ENCODE data around the gene CDH16.
"Not testable (repeated sequence)": the region's sequence is repeated elsewhere in the genome, so short reads cannot be mapped to it uniquely, and the experiment has no call there.

Gene CDH16, protein sequence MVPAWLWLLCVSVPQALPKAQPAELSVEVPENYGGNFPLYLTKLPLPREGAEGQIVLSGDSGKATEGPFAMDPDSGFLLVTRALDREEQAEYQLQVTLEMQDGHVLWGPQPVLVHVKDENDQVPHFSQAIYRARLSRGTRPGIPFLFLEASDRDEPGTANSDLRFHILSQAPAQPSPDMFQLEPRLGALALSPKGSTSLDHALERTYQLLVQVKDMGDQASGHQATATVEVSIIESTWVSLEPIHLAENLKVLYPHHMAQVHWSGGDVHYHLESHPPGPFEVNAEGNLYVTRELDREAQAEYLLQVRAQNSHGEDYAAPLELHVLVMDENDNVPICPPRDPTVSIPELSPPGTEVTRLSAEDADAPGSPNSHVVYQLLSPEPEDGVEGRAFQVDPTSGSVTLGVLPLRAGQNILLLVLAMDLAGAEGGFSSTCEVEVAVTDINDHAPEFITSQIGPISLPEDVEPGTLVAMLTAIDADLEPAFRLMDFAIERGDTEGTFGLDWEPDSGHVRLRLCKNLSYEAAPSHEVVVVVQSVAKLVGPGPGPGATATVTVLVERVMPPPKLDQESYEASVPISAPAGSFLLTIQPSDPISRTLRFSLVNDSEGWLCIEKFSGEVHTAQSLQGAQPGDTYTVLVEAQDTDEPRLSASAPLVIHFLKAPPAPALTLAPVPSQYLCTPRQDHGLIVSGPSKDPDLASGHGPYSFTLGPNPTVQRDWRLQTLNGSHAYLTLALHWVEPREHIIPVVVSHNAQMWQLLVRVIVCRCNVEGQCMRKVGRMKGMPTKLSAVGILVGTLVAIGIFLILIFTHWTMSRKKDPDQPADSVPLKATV

DNA sequence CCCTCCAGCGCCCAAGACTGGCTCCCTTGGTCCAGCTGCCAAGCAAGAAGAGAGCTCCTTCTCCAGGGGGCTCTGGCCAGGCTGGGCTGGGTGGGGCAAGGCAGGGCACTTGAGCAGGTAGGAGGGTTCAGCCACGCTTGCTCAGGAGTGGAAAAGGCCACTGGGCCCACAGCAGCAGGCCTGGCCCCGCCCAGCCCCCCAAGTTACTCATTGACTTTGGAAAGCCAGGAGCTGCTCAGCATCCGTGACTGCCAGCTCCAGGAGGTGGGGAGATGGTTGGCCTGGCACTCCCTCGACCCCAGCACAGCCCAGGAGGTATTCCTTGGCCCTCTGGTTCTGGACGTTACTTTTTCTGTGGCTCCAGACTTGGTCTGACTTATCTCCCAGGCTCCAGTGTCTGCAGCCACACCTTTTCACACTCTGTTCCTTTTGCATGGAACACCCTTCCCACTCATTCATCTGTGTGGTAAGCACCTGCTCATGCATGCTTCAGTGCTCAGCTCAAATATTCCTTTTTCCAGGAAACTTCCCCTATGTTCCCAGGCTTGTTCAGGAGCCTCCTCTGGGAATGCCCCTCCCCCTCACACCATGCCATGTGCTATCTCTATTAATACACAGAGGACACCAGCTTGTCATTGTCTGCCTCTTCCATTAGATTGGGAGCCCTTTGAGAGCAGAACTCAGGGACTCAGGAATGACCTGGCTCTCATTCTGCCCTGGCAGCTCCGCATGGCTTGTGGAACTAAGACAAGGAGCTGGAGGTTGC is at the start of gene CDH16:
CDH16 (minus strand) TSS at position 83 of the 766 bp plus-strand sequence. CDS start 820 bp downstream, outside the sequence.
- no peak for DNase-seq

DNA sequence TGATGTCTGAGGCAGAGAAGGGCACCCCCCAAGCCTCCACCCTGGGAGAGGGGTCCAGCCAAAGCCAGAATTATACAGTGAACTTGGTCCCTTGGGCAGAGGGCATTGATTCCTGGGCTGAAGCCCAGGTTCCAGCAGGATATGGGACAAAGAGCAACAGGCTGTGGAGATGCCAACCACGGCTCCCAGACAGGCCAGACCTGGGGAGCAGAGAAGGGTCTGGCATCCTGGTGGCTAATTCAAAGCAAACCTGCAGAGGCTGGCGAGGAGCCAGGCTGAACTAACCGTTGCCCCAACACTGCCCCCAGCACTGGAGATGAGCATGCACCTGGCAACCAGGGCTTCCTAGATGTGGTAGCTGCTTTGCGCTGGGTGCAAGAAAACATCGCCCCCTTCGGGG is 45.4 kb upstream of the CDH16 start:
- DNase-seq: no peak

DNA sequence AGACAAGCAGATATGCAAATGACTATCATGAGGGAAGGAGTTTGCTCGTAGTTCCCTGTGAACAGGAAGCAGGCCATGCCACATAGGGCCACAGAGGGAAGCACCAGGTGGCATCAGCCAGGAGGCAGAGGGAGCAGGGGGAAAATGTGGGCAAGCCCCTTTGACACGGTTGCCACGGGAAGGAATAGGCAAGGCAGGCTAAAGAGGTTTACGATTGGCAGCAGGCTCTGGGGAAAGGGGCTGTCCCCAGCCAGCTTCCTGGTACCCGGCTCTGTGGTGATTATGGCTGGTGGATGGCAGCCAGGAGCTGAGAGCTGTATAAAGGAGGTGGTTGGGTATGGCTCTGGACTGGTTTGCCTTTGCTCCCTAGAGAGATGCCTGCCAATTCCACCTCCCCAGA is 43.2 kb upstream of the CDH16 start:
- DNase-seq: no peak

DNA sequence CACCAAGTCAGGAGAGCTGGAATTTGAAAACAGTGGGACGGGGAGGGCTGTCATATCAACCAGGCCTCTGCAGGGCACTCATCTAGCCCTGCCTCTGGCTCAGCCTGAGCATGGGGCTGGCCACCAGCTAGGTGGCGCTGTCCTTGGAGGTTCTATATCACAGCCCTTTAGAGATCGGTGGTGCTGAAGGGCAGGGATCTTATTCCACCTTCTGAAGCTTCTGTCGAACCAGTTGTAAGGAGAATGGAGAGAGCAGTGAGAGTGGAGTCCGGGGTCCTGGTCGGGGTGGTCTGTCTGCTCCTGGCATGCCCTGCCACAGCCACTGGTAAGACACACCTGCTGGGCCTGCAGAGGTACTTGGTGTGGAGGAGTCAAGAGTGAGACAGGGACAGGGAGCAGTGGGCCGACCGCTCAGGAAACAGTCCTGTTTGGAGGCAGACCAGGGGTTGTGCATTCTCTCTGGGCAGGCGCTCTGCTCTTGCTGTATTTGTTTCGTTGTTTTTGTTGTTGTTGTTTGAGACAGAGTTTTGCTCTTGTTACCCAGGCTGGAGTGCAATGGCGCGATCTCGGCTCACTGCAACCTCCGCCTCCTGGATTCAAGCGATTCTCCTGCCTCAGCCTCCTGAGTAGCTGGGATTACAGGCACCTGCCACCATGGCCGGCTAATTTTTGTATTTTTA is 42.5 kb upstream of the CDH16 start, which contains the start of gene CES3:
CES3 (plus strand) TSS at position 202 of the 680 bp plus-strand sequence; CDS start at position 244, 42 bp downstream.
- peak; percentile 17 to 50 for DNase-seq

DNA sequence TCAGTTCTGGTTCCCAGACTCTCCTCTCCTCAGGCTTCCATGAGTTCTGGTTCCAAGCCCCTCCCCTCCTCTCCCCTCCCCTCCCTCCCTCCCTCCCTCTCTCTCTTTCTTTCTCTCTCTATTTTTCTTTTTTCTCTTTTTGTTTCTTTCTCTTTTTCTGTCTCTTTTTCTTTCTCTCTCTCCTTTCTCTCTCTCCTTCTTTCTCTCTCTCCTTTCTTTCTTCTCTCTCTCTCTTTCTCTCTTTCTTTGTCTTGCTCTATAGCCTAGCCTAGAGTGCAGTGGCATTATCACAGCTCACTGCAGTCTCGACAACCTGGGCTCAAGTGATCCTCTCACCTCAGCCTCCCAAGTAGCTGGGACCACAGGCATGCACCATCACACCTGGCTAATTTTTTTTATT is 41.6 kb upstream of the CDH16 start:
- no peak for DNase-seq

DNA sequence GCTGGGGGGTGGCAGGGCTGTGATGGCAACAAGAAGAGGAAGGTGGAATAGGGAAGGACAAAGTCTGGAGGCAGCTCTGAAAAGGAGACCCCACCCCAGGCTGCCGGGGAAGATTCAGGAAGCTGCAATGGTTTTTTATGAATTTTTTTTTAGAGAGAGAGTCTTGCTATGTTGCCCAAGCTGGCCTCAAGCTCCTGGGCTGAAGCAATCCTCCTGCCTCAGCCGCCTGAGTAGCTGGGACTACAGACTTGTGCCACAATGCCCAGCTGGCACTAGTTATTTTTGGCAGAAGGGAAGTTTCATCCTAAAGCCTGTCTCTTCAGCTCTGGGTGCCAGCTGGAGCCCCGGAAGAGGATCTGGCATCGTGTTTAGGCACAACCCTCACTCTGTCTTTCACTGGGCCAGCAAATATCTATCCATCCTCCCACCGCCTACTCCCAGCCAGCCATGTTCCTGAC is 41.0 kb upstream of the CDH16 start:
- no peak for DNase-seq

DNA sequence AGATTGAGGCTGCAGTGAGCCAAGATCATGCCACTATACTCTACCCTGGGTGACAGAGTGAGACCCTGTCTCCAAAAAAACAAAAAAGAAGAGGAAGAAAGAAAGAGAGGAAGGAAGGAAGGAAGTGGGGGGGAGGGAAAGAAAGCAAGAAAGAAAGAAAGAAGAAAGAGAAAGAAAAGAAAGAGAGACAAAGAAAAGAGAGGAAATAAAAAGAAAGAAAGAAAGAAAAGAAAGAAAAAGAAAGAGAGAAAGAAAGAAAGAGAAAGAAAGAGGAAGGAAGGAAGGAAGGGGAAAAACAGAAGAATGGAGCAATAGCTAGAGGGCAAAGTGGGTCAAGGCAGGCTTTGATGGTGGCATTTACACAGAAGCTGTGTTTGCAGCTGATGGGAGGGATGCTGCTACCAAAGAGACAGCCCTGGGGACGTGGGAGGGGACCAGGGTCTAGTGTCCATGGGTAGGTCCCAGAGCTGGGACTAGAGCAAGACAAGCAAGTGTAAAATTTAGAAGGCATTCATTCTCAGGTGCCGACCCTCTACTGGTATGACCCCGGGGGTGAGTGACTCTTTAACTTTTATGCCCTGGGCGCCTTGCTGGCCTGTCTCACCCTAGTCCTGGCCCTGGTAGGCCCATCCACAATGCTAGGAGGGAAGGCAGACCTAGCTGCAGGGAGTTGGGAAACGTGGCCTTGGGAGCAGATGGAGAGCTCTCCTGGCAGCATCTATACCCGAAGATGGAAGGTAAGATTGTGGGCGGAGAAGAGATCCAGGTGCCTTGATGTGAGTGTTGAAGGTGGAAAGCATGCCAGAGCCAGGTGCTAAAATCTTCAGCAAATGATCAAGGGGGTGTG is 40.4 kb upstream of the CDH16 start:
- DNase-seq: no peak

DNA sequence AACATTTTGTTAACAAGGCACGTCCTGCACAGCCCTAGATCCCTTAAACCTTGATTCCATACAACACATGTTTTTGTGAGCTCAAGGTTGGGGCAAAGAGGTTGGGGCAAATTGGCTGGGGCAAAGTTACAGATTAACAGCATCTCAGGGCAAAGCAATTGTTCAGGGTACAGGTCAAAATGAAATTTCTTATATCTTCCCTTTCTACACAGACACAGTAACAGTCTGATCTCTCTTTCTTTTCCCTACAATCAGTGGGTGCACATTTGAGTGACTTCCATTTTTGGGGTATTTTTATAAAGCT is 37.4 kb upstream of the CDH16 start:
- not testable (repeated sequence) for DNase-seq

DNA sequence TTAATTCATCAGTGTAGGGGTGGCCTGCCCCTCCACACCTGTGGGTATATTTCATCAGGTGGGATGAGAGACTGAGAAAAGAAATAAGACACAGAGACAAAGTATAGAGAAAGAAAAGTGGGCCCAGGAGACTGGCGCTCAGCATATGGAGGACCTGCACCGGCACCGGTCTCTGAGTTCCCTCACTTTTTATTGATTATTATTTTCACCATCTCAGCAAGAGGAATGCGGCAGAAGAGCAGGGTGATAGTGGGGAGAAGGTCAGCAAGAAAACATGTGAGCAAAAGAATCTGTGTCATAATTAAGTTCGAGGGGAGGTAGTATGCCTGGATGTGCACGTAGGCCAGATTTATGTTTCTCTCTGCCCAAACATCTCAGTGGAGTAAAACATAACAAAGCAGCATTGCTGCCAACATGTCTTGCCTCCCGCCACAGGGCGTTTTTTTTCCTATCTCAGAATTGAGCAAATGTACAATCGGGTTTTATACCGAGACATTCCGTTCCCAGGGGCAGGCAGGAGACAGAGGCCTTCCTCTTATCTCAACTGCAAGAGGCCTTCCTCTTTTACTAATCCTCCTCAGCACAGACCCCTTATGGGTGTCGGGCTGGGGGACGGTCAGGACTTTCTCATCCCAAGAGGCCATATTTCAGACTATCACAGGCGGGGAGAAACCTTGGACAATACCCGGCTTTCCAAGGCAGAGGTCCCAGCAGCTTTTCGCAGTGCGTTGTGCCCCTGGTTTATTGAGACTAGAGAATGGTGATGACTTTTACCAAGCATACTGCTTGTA is 36.9 kb upstream of the CDH16 start:
- not testable (repeated sequence) for DNase-seq

DNA sequence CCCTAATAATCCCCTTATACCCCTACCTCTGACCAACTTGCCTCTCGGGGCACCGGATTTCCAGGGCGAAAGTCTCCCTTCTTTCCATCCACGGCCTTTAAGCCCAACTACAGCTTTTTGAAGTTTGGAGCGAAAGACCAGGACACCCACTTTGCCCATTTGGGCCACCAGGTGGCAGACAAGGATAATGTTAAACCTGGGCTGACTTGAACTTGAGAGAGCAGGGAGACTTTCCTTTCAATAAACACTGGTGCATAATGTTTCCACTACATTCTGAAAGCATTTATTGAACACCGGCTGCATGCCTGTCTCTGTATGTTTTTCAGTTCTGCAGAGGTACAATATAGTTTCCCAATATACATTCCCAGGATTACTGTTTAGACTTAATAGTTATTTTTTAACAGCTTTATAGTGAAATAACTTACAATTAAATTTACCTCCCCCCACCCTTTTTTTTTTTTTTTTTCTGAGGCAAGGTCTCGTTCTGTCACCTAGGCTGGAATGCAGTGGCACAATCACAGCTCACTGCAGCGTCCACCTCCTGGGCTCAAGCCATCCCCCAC is 35.5 kb upstream of the CDH16 start:
- peak; percentile 5 to 47 for DNase-seq

DNA sequence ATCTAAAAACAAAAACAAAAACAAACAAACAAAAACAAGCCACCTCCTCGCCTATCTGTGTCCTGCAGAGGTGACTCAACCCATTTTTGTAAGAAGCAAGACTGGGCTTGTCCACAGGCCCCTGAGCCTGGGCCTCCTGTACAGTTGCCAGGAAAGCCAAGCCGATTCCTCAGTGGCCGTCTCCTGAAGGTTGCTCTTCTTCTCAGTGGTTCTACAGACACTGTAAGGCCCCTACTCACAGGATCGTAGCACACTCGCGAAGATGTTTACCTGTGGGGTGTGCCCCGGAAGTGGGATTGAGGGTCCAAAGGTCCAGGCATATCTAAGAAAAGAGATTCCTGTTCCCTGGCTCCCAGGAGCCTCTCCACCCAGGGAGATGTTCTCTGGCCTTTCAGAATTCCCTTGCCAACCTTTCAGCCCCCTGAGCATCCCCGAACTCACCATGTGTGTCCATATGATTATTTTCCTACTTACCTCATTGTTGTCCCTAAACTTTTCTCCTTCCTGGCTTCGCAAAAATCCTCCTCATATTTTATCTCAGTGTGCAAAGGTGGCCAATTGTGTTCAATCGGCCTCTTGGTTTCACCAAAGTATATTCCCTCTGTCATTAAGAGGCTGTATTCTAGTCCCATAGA is 34.9 kb upstream of the CDH16 start:
- no peak for DNase-seq

DNA sequence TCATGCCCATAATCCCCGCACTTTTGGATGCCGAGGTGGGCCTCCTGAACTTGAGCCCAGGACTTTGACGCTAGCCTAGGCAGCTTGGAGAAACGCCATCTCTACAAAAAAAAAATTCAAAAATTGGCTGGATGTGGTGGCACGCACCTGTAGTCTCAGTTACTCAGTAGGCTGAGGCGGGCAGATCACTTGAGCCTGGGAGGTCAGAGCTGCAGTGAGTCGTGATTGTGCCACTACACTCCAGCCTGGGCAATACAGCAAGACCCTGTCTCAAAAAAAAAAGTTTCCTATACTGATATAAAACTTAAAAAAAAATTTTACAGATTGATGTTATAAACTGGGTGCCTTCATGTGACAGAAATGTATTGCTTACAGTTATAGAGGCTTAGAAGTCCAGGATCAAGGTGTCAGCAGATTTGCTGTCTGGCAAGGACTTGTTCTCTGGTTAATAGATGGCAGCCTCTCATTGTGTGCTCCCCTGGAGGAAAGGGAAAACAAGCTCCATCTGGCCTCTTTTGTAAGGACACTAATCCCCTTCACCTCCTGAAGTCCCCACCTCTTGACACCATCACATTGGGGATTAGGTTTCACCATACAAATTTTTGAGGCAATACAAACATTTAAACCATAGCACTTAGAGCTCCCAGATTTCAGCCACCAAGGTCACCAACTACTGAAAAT is 33.9 kb upstream of the CDH16 start:
- no peak for DNase-seq

DNA sequence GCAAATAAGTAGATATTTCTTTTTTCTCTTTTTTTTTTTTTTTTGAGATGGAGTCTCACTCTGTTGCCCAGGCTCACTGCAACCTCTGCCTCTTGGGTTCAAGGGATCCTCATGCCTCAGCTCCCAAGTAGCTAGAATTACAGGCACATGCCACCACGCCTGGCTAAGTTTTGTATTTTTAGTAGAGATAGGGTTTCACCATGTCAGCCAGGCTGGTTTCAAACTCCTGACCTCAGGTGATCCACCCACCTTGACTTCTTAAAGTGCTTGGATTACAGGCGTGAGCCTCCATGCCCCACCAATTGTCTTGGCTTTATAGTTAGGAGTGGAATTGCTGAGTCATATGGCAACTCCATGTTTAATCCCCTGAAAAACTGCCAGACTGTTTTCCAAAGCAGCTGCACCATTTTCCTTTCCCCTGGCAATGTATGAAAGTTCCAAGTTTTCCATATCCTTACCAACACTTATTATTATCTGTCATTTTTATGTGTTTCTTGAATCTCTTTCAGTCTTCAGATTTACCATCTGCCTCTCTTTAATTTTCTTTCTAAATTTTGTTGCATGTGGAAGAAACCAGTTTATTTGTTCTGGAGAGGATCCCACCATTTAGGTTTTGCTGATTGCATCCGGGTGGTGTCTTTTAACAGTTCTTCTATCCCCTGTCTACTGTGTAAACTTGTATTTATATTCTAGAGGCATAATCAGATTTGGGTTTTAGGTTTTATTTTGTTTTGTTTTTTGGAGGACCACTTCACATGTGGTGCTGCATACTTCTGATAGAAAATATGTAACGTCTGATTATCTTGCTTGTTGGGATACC is 32.5 kb upstream of the CDH16 start:
- DNase-seq: no peak

DNA sequence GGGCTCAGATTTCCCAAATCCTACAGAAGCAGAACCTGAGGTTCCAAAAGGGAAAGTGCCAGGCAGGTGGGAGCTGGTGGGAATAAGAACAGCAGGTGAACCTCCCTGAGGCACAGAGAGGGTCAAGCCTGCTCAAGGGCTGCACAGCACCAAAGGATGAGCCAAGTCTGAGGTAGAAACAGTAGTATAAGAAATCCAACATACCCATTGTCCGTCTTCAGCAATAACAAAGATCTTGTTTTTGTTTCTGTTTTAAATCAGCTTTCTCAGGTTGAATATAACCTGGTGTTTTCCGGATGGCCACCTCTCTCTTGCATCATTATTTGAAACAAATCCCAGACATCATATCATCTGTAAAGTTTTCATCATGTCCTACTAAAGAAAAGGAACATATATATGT is 31.8 kb upstream of the CDH16 start:
- no peak for DNase-seq

DNA sequence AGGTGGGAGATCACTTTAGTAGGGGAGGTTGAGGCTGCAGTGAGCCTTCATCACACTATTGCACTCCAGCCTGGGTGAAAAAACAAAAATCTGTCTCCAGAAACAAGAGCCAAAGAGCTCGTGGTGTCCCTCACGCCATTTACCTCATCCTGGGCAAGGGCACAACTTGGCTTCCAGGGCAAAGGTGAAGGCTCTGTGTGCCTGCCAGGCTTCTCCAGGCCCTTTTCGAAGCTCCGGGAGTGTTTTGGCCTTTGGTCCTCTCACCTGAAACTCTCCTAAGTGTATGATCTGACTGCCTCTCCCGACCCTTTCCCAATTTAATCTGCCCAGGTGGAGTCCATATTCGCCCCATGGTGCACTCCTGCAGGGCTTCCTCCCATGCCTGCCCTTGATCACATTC is 30.8 kb upstream of the CDH16 start:
- no peak for DNase-seq

DNA sequence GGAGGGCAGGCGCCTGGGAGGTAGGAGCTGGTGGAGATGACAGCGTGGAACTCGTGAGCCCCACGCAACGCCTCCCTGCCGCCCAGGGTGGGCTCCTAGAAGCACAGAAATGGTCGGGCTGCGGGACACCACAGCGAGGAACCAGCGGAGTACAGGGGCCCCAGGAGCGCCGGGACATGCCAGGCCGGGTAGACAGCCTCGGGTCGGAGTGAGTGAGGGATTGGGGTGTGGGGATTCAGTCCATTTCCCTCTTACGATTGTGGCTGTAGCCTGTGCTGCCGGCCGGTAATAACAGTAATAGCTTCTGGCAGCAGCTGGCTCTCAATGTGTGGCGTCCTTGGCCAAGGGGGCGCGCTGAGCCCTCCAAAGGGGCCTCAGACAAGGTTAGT is 30.1 kb upstream of the CDH16 start:
- no peak for DNase-seq

DNA sequence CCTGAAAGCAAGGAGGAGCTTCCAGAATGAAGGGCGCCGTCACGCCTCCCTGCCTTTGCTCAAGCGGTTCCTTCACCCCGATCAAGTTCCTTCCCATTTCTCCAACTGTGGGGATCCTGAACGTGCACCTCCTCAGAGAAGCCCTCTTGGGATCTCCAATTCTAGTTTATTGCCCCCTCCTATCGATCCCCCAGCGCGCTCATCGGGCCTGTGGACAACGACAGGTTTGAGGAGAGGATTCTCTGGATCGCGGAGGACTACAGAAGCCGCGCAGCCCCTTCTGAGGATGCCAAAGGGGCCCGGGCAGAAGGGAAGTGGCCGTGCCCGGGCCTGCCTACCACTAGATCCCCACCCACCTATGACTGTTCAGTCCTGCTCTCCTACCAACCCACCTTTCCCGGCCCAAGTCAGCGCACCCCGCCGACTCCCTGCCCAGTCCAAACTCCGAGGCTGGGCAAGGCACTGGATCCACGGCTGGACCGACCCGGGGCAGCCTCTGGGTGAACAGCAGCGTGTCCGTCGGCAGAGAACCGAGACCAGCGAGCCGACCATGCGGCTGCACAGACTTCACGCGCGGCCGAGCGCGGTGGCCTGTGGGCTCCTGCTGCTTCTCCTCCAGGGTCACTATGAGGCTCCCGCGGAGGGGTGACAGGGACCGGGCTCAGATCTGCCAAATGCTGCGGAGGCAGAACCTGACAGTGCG is 29.6 kb upstream of the CDH16 start:
- DNase-seq: no peak
